ENCODE data around the gene LRFN4.

Gene LRFN4

DNA sequence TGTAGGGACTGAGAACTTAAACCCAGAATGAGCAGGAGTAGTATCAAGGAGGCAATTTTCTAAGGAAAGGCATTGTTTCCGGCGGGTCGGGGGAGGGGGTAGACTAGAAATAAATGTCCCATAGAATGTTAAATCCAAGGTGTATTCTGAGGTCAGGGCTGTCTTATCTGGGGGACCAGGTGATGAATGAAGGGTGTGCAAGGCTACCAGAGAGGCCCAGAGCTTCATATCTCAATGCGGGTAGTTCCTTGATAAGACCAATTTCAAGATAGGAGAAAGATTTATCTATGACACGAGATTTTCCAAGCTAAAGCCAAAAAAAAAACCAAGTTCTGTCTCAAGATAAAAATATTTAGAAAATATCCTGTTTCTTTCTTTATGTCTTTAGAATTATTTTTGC is 21.9 kb upstream of the LRFN4 start:
- H3K4me3 ChIP-seq (ENCODE audit: low read depth, low read length): no peak overlapping the region
- H3K9me3 ChIP-seq (ENCODE audit: control insufficient read depth, insufficient read depth, low read depth, low read length): no peaks in the 10 kb centered on the region
- H3K27me3 ChIP-seq (ENCODE audit: control insufficient read depth, insufficient read depth, low read length): no peaks in the 10 kb centered on the region
- H3K27ac ChIP-seq (ENCODE audit: low read depth, low read length): no peak overlapping the region
- H3K9ac ChIP-seq (ENCODE audit: low read length): no peak overlapping the region
- peaks cover 22% of the 10 kb centered on the region for H3K36me3 ChIP-seq (ENCODE audit: control insufficient read depth, insufficient read depth, low read length)
- no peaks in the 10 kb centered on the region for H3K4me1 ChIP-seq (ENCODE audit: control insufficient read depth, insufficient read depth, low read length)

DNA sequence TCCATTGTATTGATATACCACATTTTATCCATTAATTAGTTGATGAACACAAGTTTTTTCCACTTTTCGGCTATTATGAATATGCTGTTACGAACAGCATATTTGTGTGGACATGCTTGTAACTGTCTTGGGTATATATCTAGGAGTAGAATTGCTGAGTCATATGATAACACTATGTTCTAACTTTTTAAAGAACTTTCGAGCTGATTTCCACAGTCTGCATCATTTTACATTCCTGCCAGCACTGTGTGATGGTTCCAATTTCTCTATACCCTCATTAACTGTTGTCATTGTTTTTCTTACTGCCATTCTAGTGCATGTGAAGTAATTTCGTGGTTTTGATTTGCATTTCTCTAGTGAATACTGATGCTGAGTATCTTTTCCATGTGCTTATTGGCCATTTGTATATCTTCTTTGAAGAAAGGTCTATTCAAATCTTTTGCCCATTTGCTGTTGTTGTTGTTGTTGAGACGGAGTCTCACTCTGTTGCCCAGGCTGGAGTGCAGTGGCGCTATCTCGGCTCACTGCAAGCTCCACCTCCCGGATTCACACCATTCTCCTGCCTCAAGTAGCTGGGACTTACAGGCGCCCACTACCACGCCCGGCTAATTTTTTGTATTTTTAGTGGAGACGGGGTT is 21.0 kb upstream of the LRFN4 start:
- Histone ChIP-seq H3K27me3 (ENCODE audit: control insufficient read depth, insufficient read depth, low read length) (no peaks in the 10 kb centered on the region), H3K9me3 (ENCODE audit: control insufficient read depth, insufficient read depth, low read depth, low read length) (no peaks in the 10 kb centered on the region), H3K4me3 (ENCODE audit: low read depth, low read length) (no peak overlapping the region), H3K4me1 (ENCODE audit: control insufficient read depth, insufficient read depth, low read length) (no peaks in the 10 kb centered on the region), H3K27ac (ENCODE audit: low read depth, low read length) (no peak overlapping the region), H3K36me3 (ENCODE audit: control insufficient read depth, insufficient read depth, low read length) (peaks cover 29% of the 10 kb centered on the region), H3K9ac (ENCODE audit: low read length) (no peak overlapping the region)

DNA sequence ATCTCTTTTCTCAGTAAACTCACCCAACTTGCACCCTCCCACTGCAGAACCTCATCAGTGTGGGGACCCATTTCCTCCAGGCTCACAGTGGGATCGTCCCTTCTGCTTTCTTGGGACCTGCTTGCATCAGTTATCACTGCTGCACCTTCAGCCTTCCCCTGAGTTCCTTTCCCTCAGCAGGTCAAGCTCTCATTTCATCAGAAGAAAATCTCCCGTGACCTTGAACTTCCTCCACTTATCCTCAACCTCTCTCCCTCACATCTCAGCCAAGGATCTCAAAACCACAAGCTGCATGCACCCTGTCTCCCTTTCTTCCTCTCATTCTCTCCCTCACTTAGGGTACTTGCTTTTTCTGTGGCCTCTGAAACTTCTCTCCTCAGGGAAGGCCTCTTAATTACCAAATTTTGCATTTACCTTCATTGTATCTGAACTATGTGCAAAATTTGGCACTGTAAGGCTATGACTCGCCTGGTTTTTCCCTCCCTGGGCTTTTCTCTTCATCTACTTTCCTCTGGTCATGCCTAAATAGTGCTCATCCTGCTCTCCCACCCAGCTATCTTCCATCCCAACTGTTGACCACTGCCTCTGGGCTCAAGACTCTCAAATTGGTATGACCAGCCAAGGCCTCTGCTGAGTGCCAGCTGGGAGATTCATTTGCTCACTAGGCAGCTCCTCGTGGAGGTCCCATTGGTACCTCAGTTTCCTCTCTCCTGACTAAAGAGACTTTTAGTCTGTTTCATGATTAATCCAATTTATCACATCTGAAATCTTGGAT is 16.4 kb upstream of the LRFN4 start:
- Histone ChIP-seq H3K27ac (ENCODE audit: low read depth, low read length) (no peak overlapping the region), H3K4me3 (ENCODE audit: low read depth, low read length) (no peak overlapping the region), H3K9me3 (ENCODE audit: control insufficient read depth, insufficient read depth, low read depth, low read length) (no peaks in the 10 kb centered on the region), H3K27me3 (ENCODE audit: control insufficient read depth, insufficient read depth, low read length) (no peaks in the 10 kb centered on the region), H3K9ac (ENCODE audit: low read length) (no peak overlapping the region), H3K4me1 (ENCODE audit: control insufficient read depth, insufficient read depth, low read length) (no peaks in the 10 kb centered on the region), H3K36me3 (ENCODE audit: control insufficient read depth, insufficient read depth, low read length) (peaks cover 33% of the 10 kb centered on the region)

DNA sequence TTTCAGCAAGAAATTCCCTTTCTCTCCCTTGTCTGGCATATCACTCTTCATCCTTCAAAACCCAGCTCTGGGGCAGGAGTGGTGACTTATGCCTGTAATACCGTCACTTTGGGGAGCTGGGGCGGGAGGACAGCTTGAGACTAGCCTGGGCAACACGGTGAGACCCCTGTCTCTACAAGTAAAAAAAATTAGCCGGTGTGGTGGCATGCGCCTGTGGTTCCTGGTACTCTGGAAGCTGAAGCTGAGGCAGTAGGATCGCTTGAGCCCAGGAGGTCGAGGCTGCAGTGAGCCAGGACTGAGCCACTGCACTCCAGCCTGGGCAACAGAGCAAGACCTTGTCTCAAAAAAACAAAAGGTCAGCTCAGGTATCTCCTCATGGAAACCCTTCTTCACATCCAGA is 15.0 kb upstream of the LRFN4 start:
- Histone ChIP-seq H3K9me3 (ENCODE audit: control insufficient read depth, insufficient read depth, low read depth, low read length) (no peaks in the 10 kb centered on the region), H3K27me3 (ENCODE audit: control insufficient read depth, insufficient read depth, low read length) (no peaks in the 10 kb centered on the region), H3K36me3 (ENCODE audit: control insufficient read depth, insufficient read depth, low read length) (peaks cover 46% of the 10 kb centered on the region), H3K9ac (ENCODE audit: low read length) (peak overlapping the region; percentile 96), H3K4me1 (ENCODE audit: control insufficient read depth, insufficient read depth, low read length) (no peaks in the 10 kb centered on the region), H3K27ac (ENCODE audit: low read depth, low read length) (no peak overlapping the region), H3K4me3 (ENCODE audit: low read depth, low read length) (peak overlapping the region; percentile 90)

DNA sequence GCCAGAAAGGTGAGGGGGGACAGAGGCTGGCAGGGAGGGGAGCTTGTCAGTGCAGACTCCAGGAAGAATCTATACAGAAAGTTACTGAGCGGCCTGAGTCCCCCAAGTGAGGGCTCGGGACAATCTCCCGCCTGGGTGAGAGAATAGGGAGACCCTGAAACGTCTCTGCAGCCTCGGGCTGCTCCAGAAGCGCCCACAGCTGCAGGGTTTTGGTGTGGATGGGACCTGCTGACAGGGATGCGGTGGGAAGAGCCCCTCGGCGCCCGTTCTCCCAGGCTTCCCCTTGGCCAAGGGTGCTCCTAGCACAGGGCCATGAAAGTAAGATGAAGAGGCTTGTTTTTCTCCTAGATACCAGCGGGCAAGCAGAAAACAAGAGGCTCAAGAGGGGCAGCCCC is 14.4 kb upstream of the LRFN4 start:
- peak overlapping the region; percentile 83 for H3K27ac ChIP-seq (ENCODE audit: low read depth, low read length)
- peak overlapping the region; percentile 90 for H3K4me3 ChIP-seq (ENCODE audit: low read depth, low read length)
- H3K9ac ChIP-seq (ENCODE audit: low read length): peak overlapping the region; percentile 96

DNA sequence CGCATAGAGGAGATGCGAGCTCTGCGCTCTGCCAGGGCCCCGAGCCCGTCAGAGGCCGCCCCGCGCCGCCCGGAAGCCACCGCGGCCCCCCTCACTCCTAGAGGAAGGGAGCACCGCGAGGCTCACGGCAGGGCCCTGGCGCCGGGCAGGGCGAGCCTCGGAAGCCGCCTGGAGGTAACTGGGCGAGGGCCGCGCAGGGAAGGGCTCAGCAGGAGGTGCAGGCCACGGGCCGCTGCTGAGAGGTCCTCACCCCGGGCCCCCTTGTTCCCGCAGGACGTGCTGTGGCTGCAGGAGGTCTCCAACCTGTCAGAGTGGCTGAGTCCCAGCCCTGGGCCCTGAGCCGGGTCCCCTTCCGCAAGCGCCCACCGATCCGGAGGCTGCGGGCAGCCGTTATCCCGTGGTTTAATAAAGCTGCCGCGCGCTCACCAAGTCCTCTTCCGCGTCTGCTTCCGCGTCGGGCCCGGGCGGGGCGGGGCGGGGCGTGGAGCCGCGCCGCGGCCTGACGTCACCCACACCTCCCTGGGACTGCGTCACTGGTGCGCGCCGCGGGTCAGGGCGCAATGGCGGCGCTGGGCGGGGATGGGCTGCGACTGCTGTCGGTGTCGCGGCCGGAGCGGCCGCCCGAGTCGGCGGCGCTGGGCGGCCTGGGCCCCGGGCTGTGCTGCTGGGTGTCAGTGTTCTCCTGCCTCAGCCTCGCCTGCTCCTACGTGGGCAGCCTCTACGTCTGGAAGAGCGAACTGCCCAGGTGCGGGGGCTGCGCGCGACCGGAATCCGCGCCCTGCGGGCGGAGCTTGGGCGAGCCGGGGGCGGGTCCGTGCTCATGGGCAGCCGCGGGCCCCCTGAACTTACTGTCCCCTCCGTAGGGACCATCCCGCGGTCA is 13.7 kb upstream of the LRFN4 start, which contains the start of gene RCE1:
Gene RCE1 (plus strand): TSS at position 546 of the 880 bp plus-strand sequence. CDS start 15 bp downstream, at position 561.
- Histone ChIP-seq H3K9ac (ENCODE audit: low read length) (peak within 1 kb of the TSS; percentile 96), H3K27ac (ENCODE audit: low read depth, low read length) (peak within 1 kb of the TSS; percentile 83), H3K4me3 (ENCODE audit: low read depth, low read length) (peak within 1 kb of the TSS; percentile 90), H3K36me3 (ENCODE audit: control insufficient read depth, insufficient read depth, low read length) (peaks cover 52% of the 10 kb centered on the region), H3K4me1 (ENCODE audit: control insufficient read depth, insufficient read depth, low read length) (no peaks in the 10 kb centered on the region), H3K9me3 (ENCODE audit: control insufficient read depth, insufficient read depth, low read depth, low read length) (no peaks in the 10 kb centered on the region), H3K27me3 (ENCODE audit: control insufficient read depth, insufficient read depth, low read length) (no peaks in the 10 kb centered on the region)

More for the DNA sequence above, 14.4 kb upstream of the LRFN4 start:
- Histone ChIP-seq H3K27me3 (ENCODE audit: control insufficient read depth, insufficient read depth, low read length) (no peaks in the 10 kb centered on the region), H3K4me1 (ENCODE audit: control insufficient read depth, insufficient read depth, low read length) (no peaks in the 10 kb centered on the region), H3K36me3 (ENCODE audit: control insufficient read depth, insufficient read depth, low read length) (peaks cover 50% of the 10 kb centered on the region), H3K9me3 (ENCODE audit: control insufficient read depth, insufficient read depth, low read depth, low read length) (no peaks in the 10 kb centered on the region)

DNA sequence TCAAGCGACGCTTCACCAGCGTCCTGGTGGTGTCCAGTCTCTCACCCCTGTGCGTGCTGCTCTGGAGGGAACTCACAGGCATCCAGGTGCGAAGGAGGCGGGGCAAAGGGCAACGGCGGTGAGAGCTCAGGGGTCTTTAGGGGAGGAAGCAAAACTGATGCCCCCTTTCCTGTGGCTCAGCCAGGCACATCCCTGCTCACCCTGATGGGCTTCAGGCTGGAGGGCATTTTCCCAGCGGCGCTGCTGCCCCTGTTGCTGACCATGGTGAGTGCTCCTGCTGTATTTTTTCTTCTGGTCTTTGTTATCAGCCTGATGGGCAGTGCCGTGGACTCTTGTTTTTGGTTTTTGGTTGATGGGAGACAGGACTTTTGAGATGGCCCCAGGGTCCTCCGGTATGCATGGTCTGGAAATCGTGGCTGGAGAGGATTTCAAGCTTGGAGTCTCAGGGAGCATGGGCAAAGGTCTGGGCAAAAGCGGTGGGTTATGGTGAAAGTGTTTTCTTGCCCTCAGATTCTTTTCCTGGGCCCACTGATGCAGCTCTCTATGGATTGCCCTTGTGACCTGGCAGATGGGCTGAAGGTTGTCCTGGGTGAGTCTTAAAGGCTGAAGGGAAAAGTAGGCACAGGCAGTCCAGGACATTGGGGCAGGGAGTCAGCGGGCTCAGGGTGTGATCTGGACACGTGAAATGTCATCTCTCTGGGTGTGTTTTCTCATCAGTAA is 12.9 kb upstream of the LRFN4 start:
- no peaks in the 10 kb centered on the region for H3K4me1 ChIP-seq (ENCODE audit: control insufficient read depth, insufficient read depth, low read length)
- peaks cover 55% of the 10 kb centered on the region for H3K36me3 ChIP-seq (ENCODE audit: control insufficient read depth, insufficient read depth, low read length)
- no peaks in the 10 kb centered on the region for H3K27me3 ChIP-seq (ENCODE audit: control insufficient read depth, insufficient read depth, low read length)
- peak overlapping the region; percentile 83; the same call in 1 of the 2 replicates for H3K27ac ChIP-seq (ENCODE audit: low read depth, low read length)
- H3K9ac ChIP-seq (ENCODE audit: low read length): peak overlapping the region; percentile 96
- no peaks in the 10 kb centered on the region for H3K9me3 ChIP-seq (ENCODE audit: control insufficient read depth, insufficient read depth, low read depth, low read length)
- H3K4me3 ChIP-seq (ENCODE audit: low read depth, low read length): peak overlapping the region; percentile 90

DNA sequence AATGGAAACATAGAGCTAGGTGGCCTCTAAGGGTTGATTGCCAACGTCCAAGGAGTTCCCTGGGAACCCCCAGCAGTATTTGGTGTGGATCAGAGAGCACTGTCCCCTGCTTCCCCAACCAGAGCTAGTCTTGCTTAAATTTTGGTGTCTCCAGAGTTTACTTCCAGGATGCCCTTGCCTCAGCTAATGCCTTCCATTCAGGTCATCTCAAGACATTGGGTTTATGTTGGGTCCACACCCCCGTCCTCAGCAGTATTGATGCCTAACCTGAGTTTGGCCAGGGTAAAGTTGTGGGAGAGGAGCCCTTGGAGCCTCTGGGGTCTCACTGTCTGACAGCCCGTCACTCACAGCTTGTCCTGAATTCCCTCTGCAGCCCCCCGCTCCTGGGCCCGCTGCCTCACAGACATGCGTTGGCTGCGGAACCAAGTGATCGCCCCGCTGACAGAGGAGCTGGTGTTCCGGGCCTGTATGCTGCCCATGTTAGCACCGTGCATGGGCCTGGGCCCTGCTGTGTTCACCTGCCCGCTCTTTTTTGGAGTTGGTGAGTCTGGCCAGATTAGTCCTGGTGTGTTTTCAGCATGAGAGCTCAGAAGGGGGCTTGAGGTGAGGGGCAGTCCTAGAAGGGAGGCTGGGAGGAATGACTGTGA is 12.2 kb upstream of the LRFN4 start:
- no peaks in the 10 kb centered on the region for H3K9me3 ChIP-seq (ENCODE audit: control insufficient read depth, insufficient read depth, low read depth, low read length)
- no peaks in the 10 kb centered on the region for H3K27me3 ChIP-seq (ENCODE audit: control insufficient read depth, insufficient read depth, low read length)
- peak overlapping the region; percentile 90 for H3K4me3 ChIP-seq (ENCODE audit: low read depth, low read length)
- no peak overlapping the region for H3K9ac ChIP-seq (ENCODE audit: low read length)
- no peak overlapping the region for H3K27ac ChIP-seq (ENCODE audit: low read depth, low read length)
- no peaks in the 10 kb centered on the region for H3K4me1 ChIP-seq (ENCODE audit: control insufficient read depth, insufficient read depth, low read length)
- peaks cover 54% of the 10 kb centered on the region for H3K36me3 ChIP-seq (ENCODE audit: control insufficient read depth, insufficient read depth, low read length)

DNA sequence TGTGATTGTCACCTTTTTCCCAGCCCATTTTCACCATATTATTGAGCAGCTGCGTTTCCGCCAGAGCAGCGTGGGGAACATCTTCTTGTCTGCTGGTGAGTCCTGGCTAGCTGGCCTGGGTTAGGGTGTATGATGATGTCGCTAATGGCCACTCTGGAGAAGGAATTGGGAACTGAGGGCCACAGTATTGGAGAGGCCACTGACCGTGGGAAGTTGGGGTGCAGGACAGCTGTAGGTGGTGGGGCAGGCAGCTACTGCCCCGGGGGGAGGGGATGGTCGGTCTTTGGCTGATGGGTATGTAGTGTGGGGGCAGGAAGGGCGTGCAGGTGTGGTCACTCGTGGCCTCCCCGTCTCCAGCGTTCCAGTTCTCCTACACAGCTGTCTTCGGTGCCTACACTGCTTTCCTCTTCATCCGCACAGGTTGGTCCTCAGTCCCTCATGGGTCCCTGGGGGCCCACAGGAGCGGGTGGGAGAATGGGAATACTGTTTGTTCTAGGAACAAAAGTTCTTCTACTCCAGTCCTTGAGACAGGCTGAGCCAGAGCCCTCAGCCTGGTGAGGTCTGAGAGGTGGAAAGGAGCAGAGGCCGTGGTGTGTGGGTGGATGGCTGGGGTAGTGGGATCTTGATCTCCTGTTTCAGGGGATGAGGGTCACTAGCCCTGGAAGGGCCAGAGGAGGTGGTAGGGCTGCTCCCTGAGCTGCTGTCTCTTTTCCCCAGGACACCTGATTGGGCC is 11.6 kb upstream of the LRFN4 start:
- H3K4me3 ChIP-seq (ENCODE audit: low read depth, low read length): no peak overlapping the region
- no peak overlapping the region for H3K27ac ChIP-seq (ENCODE audit: low read depth, low read length)
- H3K9me3 ChIP-seq (ENCODE audit: control insufficient read depth, insufficient read depth, low read depth, low read length): no peaks in the 10 kb centered on the region
- peaks cover 53% of the 10 kb centered on the region for H3K36me3 ChIP-seq (ENCODE audit: control insufficient read depth, insufficient read depth, low read length)
- H3K9ac ChIP-seq (ENCODE audit: low read length): no peak overlapping the region
- no peaks in the 10 kb centered on the region for H3K27me3 ChIP-seq (ENCODE audit: control insufficient read depth, insufficient read depth, low read length)
- no peaks in the 10 kb centered on the region for H3K4me1 ChIP-seq (ENCODE audit: control insufficient read depth, insufficient read depth, low read length)

DNA sequence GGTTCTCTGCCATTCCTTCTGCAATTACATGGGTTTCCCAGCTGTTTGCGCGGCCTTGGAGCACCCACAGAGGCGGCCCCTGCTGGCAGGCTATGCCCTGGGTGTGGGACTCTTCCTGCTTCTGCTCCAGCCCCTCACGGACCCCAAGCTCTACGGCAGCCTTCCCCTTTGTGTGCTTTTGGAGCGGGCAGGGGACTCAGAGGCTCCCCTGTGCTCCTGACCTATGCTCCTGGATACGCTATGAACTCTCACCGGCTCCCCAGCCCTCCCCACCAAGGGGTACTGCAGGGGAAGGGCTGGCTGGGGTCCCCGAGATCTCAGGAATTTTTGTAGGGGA is 11.0 kb upstream of the LRFN4 start:
- peaks cover 52% of the 10 kb centered on the region for H3K36me3 ChIP-seq (ENCODE audit: control insufficient read depth, insufficient read depth, low read length)
- no peak overlapping the region for H3K4me3 ChIP-seq (ENCODE audit: low read depth, low read length)
- H3K27me3 ChIP-seq (ENCODE audit: control insufficient read depth, insufficient read depth, low read length): no peaks in the 10 kb centered on the region
- no peak overlapping the region for H3K9ac ChIP-seq (ENCODE audit: low read length)
- no peaks in the 10 kb centered on the region for H3K4me1 ChIP-seq (ENCODE audit: control insufficient read depth, insufficient read depth, low read length)
- no peak overlapping the region for H3K27ac ChIP-seq (ENCODE audit: low read depth, low read length)
- H3K9me3 ChIP-seq (ENCODE audit: control insufficient read depth, insufficient read depth, low read depth, low read length): no peaks in the 10 kb centered on the region
